ENCODE measurements around the gene DENND1A. TPM values are rescaled to one million over a fixed set of nuclear protein-coding genes. Genes with fewer than 3 reads are reported as not detected.

DENND1A gene
- total RNA-seq, 1 experiment from 2014 or later: 50.1 TPM

GRCh38 chr9:123450098-123450770 is 479.7 kb downstream of the DENND1A start:
- no peaks in the 10 kb centered on the region for H3K4me1 ChIP-seq (ENCODE audit: low read length)
- H2AFZ ChIP-seq (ENCODE audit: low read length): no peak overlapping the region
- no peaks in the 10 kb centered on the region for H3K9me2 ChIP-seq (replicated peaks; ENCODE audit: insufficient read depth, low read length)
- no peak overlapping the region for H3K4me3 ChIP-seq (ENCODE audit: low read length)
- no peaks in the 10 kb centered on the region for H3K79me2 ChIP-seq (ENCODE audit: low read length)
- DNase-seq: no peak
- no peaks in the 10 kb centered on the region for H3K9me3 ChIP-seq (ENCODE audit: low read length)
- H3K4me2 ChIP-seq (ENCODE audit: low read depth, low read length, poor library complexity, severe bottlenecking): no peak overlapping the region
- no peaks in the 10 kb centered on the region for H3K36me3 ChIP-seq (ENCODE audit: insufficient read depth, low read length)
- H3K27me3 ChIP-seq (ENCODE audit: low read length): no peaks in the 10 kb centered on the region
- H3K27ac ChIP-seq (ENCODE audit: low read length): no peak overlapping the region
- no peak overlapping the region for H3K9ac ChIP-seq (ENCODE audit: low read length)
- no peaks in the 10 kb centered on the region for H4K20me1 ChIP-seq (ENCODE audit: insufficient read depth, low read depth, low read length)

GRCh38 chr9:123447934-123448646 is 481.8 kb downstream of the DENND1A start:
- H3K79me2 ChIP-seq (ENCODE audit: low read length): no peaks in the 10 kb centered on the region
- H3K27ac ChIP-seq (ENCODE audit: low read length): no peak overlapping the region
- no peak overlapping the region for H2AFZ ChIP-seq (ENCODE audit: low read length)
- H3K9me3 ChIP-seq (ENCODE audit: low read length): no peaks in the 10 kb centered on the region
- no peaks in the 10 kb centered on the region for H3K4me1 ChIP-seq (ENCODE audit: low read length)
- H3K4me2 ChIP-seq (ENCODE audit: low read depth, low read length, poor library complexity, severe bottlenecking): no peak overlapping the region
- H3K36me3 ChIP-seq (ENCODE audit: insufficient read depth, low read length): no peaks in the 10 kb centered on the region
- H3K27me3 ChIP-seq (ENCODE audit: low read length): no peaks in the 10 kb centered on the region
- H3K9ac ChIP-seq (ENCODE audit: low read length): no peak overlapping the region
- H3K9me2 ChIP-seq (replicated peaks; ENCODE audit: insufficient read depth, low read length): no peaks in the 10 kb centered on the region
- H3K4me3 ChIP-seq (ENCODE audit: low read length): no peak overlapping the region
- H4K20me1 ChIP-seq (ENCODE audit: insufficient read depth, low read depth, low read length): no peaks in the 10 kb centered on the region
- no peak for DNase-seq

GRCh38 chr9:123445981-123446610 is 483.8 kb downstream of the DENND1A start:
- Histone ChIP-seq H3K4me2 (ENCODE audit: low read depth, low read length, poor library complexity, severe bottlenecking) (no peak overlapping the region), H3K36me3 (ENCODE audit: insufficient read depth, low read length) (no peaks in the 10 kb centered on the region), H4K20me1 (ENCODE audit: insufficient read depth, low read depth, low read length) (no peaks in the 10 kb centered on the region), H3K4me1 (ENCODE audit: low read length) (peaks cover 4% of the 10 kb centered on the region), H2AFZ (ENCODE audit: low read length) (no peak overlapping the region), H3K9ac (ENCODE audit: low read length) (no peak overlapping the region), H3K9me3 (ENCODE audit: low read length) (no peaks in the 10 kb centered on the region), H3K27ac (ENCODE audit: low read length) (no peak overlapping the region), H3K79me2 (ENCODE audit: low read length) (no peaks in the 10 kb centered on the region), H3K4me3 (ENCODE audit: low read length) (no peak overlapping the region), H3K27me3 (ENCODE audit: low read length) (no peaks in the 10 kb centered on the region), H3K9me2 (replicated peaks; ENCODE audit: insufficient read depth, low read length) (no peaks in the 10 kb centered on the region)
- DNase-seq: no peak

GRCh38 chr9:123445116-123445515 is 484.8 kb downstream of the DENND1A start:
- Histone ChIP-seq H3K9me2 (replicated peaks; ENCODE audit: insufficient read depth, low read length) (no peaks in the 10 kb centered on the region), H3K9me3 (ENCODE audit: low read length) (no peaks in the 10 kb centered on the region), H2AFZ (ENCODE audit: low read length) (no peak overlapping the region), H3K27me3 (ENCODE audit: low read length) (no peaks in the 10 kb centered on the region), H3K36me3 (ENCODE audit: insufficient read depth, low read length) (no peaks in the 10 kb centered on the region), H3K27ac (ENCODE audit: low read length) (no peak overlapping the region), H3K9ac (ENCODE audit: low read length) (no peak overlapping the region), H3K4me3 (ENCODE audit: low read length) (no peak overlapping the region), H3K4me1 (ENCODE audit: low read length) (peaks cover 4% of the 10 kb centered on the region), H4K20me1 (ENCODE audit: insufficient read depth, low read depth, low read length) (no peaks in the 10 kb centered on the region), H3K79me2 (ENCODE audit: low read length) (no peaks in the 10 kb centered on the region), H3K4me2 (ENCODE audit: low read depth, low read length, poor library complexity, severe bottlenecking) (no peak overlapping the region)
- no peak for DNase-seq

- peaks cover 4% of the 10 kb centered on the region for H3K4me1 ChIP-seq (ENCODE audit: low read length)
- no peaks in the 10 kb centered on the region for H3K9me3 ChIP-seq (ENCODE audit: low read length)
- no peaks in the 10 kb centered on the region for H4K20me1 ChIP-seq (ENCODE audit: insufficient read depth, low read depth, low read length)
- no peak overlapping the region for H2AFZ ChIP-seq (ENCODE audit: low read length)
- H3K36me3 ChIP-seq (ENCODE audit: insufficient read depth, low read length): no peaks in the 10 kb centered on the region
- H3K9me2 ChIP-seq (replicated peaks; ENCODE audit: insufficient read depth, low read length): no peaks in the 10 kb centered on the region
- DNase-seq: no peak
- H3K9ac ChIP-seq (ENCODE audit: low read length): no peak overlapping the region
- H3K79me2 ChIP-seq (ENCODE audit: low read length): no peaks in the 10 kb centered on the region
- H3K27ac ChIP-seq (ENCODE audit: low read length): no peak overlapping the region
- H3K4me3 ChIP-seq (ENCODE audit: low read length): no peak overlapping the region
- no peak overlapping the region for H3K4me2 ChIP-seq (ENCODE audit: low read depth, low read length, poor library complexity, severe bottlenecking)
- no peaks in the 10 kb centered on the region for H3K27me3 ChIP-seq (ENCODE audit: low read length)
Observed at GRCh38 chr9:123441769-123442168, 488.2 kb downstream of the DENND1A start.

GRCh38 chr9:123440256-123440655 is 489.7 kb downstream of the DENND1A start:
- no peaks in the 10 kb centered on the region for H3K9me3 ChIP-seq (ENCODE audit: low read length)
- H3K36me3 ChIP-seq (ENCODE audit: insufficient read depth, low read length): no peaks in the 10 kb centered on the region
- H3K4me1 ChIP-seq (ENCODE audit: low read length): peaks cover 4% of the 10 kb centered on the region
- no peak overlapping the region for H2AFZ ChIP-seq (ENCODE audit: low read length)
- no peak overlapping the region for H3K4me3 ChIP-seq (ENCODE audit: low read length)
- H3K27me3 ChIP-seq (ENCODE audit: low read length): no peaks in the 10 kb centered on the region
- H4K20me1 ChIP-seq (ENCODE audit: insufficient read depth, low read depth, low read length): no peaks in the 10 kb centered on the region
- no peak overlapping the region for H3K9ac ChIP-seq (ENCODE audit: low read length)
- DNase-seq: no peak
- no peak overlapping the region for H3K27ac ChIP-seq (ENCODE audit: low read length)
- H3K9me2 ChIP-seq (replicated peaks; ENCODE audit: insufficient read depth, low read length): no peaks in the 10 kb centered on the region
- no peak overlapping the region for H3K4me2 ChIP-seq (ENCODE audit: low read depth, low read length, poor library complexity, severe bottlenecking)
- H3K79me2 ChIP-seq (ENCODE audit: low read length): no peaks in the 10 kb centered on the region

GRCh38 chr9:123438821-123439220 is 491.1 kb downstream of the DENND1A start:
- no peak overlapping the region for H3K4me2 ChIP-seq (ENCODE audit: low read depth, low read length, poor library complexity, severe bottlenecking)
- no peaks in the 10 kb centered on the region for H3K79me2 ChIP-seq (ENCODE audit: low read length)
- no peak overlapping the region for H2AFZ ChIP-seq (ENCODE audit: low read length)
- no peak overlapping the region for H3K27ac ChIP-seq (ENCODE audit: low read length)
- no peak for DNase-seq
- peaks cover 4% of the 10 kb centered on the region for H3K4me1 ChIP-seq (ENCODE audit: low read length)
- no peaks in the 10 kb centered on the region for H4K20me1 ChIP-seq (ENCODE audit: insufficient read depth, low read depth, low read length)
- no peaks in the 10 kb centered on the region for H3K9me2 ChIP-seq (replicated peaks; ENCODE audit: insufficient read depth, low read length)
- H3K9ac ChIP-seq (ENCODE audit: low read length): no peak overlapping the region
- no peaks in the 10 kb centered on the region for H3K27me3 ChIP-seq (ENCODE audit: low read length)
- no peaks in the 10 kb centered on the region for H3K36me3 ChIP-seq (ENCODE audit: insufficient read depth, low read length)
- H3K4me3 ChIP-seq (ENCODE audit: low read length): no peak overlapping the region
- H3K9me3 ChIP-seq (ENCODE audit: low read length): no peaks in the 10 kb centered on the region

- H3K27ac ChIP-seq (ENCODE audit: low read length): no peak overlapping the region
- H3K4me2 ChIP-seq (ENCODE audit: low read depth, low read length, poor library complexity, severe bottlenecking): no peak overlapping the region
- no peaks in the 10 kb centered on the region for H3K36me3 ChIP-seq (ENCODE audit: insufficient read depth, low read length)
- H3K4me3 ChIP-seq (ENCODE audit: low read length): no peak overlapping the region
- no peak for DNase-seq
- no peaks in the 10 kb centered on the region for H3K9me3 ChIP-seq (ENCODE audit: low read length)
- peaks cover 4% of the 10 kb centered on the region for H3K4me1 ChIP-seq (ENCODE audit: low read length)
- H3K9me2 ChIP-seq (replicated peaks; ENCODE audit: insufficient read depth, low read length): no peaks in the 10 kb centered on the region
- H3K9ac ChIP-seq (ENCODE audit: low read length): no peak overlapping the region
- H3K27me3 ChIP-seq (ENCODE audit: low read length): no peaks in the 10 kb centered on the region
- no peaks in the 10 kb centered on the region for H3K79me2 ChIP-seq (ENCODE audit: low read length)
- no peak overlapping the region for H2AFZ ChIP-seq (ENCODE audit: low read length)
- no peaks in the 10 kb centered on the region for H4K20me1 ChIP-seq (ENCODE audit: insufficient read depth, low read depth, low read length)
Observed at GRCh38 chr9:123438321-123438720, 491.6 kb downstream of the DENND1A start.

All from Karpas-422 (cell line).